K562 (cell line): ENCODE data around the gene SLC19A2. TPM values are rescaled to one million over a fixed set of nuclear protein-coding genes. Genes with fewer than 3 reads are reported as not detected.

Source experiments
- CEBPB ChIP-seq: fragments of 450-650 bp; IDR thresholded peaks from 2 replicates; pipeline ENCODE4 v1.6.1; 2016; ENCODE audit warnings: missing genetic modification characterization, missing compliant biosample characterization
- KLF1 ChIP-seq: fragments of 450-650 bp; IDR thresholded peaks from 2 replicates; pipeline ENCODE4 v1.6.1; 2016; ENCODE audit warnings: missing genetic modification characterization, missing compliant biosample characterization
- MEF2A ChIP-seq: IDR thresholded peaks from 2 replicates; pipeline ENCODE4 v1.6.1; 2011; ENCODE audit warnings: low read depth, mild to moderate bottlenecking, low read length, moderate library complexity; ENCODE audit not compliant: control insufficient read depth
- ZNF239 ChIP-seq: fragments of 250-450 bp; sonication (Bioruptor Pico); IDR thresholded peaks from 2 replicates; pipeline ENCODE4 v1.4.0; 2020; ENCODE audit warnings: mild to moderate bottlenecking
- polyA plus RNA-seq, 8 experiments: library from polyadenylated mRNA; depleted of rRNA in 4 of 8; stranded (reverse) in 5 of 8; unstranded in 3 of 8; fragments of >200 nt; fragmentation: Nextera tagmentation in 2 of 8; fragmentation: Illumina TruSeq in 1 of 8; extraction: Ambion mirVana in 2 of 8; extraction: Trizol in 1 of 8; gene quantifications; 2 replicates each; pipeline versions ENCODE4 v1.2.1 to v1.2.3, GENCODE V29; 2011 to 2014; ENCODE audit warnings: inconsistent platforms in 1 of 8, missing spikeins in 1 of 8
- total RNA-seq, 7 experiments: library from RNA; depleted of rRNA in 6 of 7; stranded (reverse); fragments of >200 nt in 6 of 7; fragmentation: Illumina TruSeq in 2 of 7; extraction: Trizol in 2 of 7; gene quantifications; 2 replicates each; pipeline versions ENCODE4 v1.2.1 to v1.2.3, GENCODE V29; 2011 to 2021; ENCODE audit warnings: low replicate concordance in 1 of 7
- TF ChIP-seq, protein P1 (sequence below): fragments of 450-650 bp; IDR thresholded peaks from 2 replicates; pipeline ENCODE4 v1.7.1; 2018; ENCODE audit warnings: mild to moderate bottlenecking, low read depth; ENCODE audit not compliant: partially characterized antibody
- TF ChIP-seq, protein P2 (sequence below): fragments of 450-650 bp; IDR thresholded peaks from 2 replicates; pipeline ENCODE4 v1.7.0; 2016; ENCODE audit warnings: borderline replicate concordance
- TF ChIP-seq, protein P3 (sequence below), 2 experiments: fragments of 450-650 bp; formaldehyde crosslinking in 1 of 2; IDR thresholded peaks; 2 replicates each; pipeline versions ENCODE4 v1.4.0 to v1.6.1; 2014 to 2020; ENCODE audit warnings: mild to moderate bottlenecking in 2 of 2, borderline replicate concordance in 1 of 2, low read depth in 1 of 2

The SLC19A2 gene
- total and polyA plus RNA-seq, 9 of the 15 experiments (the other 6 are each of a cell fraction or from before 2014, with no cell fraction given): 7.4 to 42.8 (median 19.2) TPM

DNA sequence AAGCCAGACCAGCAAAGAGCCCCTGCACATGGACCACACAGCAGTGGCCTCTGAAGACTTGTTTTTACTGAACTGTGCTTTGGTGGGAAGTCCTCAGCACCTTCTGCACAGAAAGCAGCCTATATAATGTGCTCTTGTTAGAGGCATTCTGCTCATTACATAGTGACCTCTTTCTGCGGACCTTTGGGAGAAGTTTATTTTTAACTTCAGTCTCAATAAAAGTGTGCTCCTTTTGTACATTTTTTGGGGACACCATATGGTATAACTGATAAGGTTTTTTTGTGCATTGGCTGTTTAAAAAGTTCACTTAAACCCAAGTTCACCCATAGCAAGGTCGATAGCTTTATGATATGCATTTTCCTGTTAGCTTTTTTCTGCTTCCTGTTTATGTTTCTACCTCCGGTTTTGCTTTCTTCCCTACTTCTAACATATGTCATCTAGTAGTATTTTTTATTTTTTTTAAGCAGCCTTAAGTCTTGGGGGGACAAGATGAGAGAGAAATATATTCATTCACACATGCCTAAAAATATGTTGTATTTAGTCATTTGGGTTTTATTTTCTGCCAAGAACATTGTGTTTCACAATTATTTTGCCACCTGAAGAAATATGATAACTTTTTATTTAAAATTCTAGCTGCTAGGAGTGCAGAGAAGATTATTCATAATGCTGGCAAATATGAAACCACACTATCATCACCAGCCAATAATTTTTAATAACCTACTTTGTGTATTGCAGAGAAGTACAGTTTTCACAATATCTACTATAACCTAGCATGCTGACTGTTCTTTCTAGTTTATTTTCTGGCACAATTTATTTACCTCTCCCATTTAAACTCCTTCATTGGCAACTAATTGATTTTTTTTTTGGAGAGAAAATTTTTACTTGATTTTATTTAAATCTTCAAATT is 22.9 kb upstream of the SLC19A2 start (continued):
- TF ChIP-seq, protein P1, sequence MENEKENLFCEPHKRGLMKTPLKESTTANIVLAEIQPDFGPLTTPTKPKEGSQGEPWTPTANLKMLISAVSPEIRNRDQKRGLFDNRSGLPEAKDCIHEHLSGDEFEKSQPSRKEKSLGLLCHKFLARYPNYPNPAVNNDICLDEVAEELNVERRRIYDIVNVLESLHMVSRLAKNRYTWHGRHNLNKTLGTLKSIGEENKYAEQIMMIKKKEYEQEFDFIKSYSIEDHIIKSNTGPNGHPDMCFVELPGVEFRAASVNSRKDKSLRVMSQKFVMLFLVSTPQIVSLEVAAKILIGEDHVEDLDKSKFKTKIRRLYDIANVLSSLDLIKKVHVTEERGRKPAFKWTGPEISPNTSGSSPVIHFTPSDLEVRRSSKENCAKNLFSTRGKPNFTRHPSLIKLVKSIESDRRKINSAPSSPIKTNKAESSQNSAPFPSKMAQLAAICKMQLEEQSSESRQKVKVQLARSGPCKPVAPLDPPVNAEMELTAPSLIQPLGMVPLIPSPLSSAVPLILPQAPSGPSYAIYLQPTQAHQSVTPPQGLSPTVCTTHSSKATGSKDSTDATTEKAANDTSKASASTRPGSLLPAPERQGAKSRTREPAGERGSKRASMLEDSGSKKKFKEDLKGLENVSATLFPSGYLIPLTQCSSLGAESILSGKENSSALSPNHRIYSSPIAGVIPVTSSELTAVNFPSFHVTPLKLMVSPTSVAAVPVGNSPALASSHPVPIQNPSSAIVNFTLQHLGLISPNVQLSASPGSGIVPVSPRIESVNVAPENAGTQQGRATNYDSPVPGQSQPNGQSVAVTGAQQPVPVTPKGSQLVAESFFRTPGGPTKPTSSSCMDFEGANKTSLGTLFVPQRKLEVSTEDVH: peak; percentile 50
- TF ChIP-seq KLF1 (tag): no peak
- TF ChIP-seq MEF2A: peak; percentile 79; the same call in 1 of the 2 replicates
- TF ChIP-seq, protein P2, sequence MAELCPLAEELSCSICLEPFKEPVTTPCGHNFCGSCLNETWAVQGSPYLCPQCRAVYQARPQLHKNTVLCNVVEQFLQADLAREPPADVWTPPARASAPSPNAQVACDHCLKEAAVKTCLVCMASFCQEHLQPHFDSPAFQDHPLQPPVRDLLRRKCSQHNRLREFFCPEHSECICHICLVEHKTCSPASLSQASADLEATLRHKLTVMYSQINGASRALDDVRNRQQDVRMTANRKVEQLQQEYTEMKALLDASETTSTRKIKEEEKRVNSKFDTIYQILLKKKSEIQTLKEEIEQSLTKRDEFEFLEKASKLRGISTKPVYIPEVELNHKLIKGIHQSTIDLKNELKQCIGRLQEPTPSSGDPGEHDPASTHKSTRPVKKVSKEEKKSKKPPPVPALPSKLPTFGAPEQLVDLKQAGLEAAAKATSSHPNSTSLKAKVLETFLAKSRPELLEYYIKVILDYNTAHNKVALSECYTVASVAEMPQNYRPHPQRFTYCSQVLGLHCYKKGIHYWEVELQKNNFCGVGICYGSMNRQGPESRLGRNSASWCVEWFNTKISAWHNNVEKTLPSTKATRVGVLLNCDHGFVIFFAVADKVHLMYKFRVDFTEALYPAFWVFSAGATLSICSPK: 0 out of 2 replicates have a peak, but pooled peaks have one; percentile 43
- TF ChIP-seq, protein P3, sequence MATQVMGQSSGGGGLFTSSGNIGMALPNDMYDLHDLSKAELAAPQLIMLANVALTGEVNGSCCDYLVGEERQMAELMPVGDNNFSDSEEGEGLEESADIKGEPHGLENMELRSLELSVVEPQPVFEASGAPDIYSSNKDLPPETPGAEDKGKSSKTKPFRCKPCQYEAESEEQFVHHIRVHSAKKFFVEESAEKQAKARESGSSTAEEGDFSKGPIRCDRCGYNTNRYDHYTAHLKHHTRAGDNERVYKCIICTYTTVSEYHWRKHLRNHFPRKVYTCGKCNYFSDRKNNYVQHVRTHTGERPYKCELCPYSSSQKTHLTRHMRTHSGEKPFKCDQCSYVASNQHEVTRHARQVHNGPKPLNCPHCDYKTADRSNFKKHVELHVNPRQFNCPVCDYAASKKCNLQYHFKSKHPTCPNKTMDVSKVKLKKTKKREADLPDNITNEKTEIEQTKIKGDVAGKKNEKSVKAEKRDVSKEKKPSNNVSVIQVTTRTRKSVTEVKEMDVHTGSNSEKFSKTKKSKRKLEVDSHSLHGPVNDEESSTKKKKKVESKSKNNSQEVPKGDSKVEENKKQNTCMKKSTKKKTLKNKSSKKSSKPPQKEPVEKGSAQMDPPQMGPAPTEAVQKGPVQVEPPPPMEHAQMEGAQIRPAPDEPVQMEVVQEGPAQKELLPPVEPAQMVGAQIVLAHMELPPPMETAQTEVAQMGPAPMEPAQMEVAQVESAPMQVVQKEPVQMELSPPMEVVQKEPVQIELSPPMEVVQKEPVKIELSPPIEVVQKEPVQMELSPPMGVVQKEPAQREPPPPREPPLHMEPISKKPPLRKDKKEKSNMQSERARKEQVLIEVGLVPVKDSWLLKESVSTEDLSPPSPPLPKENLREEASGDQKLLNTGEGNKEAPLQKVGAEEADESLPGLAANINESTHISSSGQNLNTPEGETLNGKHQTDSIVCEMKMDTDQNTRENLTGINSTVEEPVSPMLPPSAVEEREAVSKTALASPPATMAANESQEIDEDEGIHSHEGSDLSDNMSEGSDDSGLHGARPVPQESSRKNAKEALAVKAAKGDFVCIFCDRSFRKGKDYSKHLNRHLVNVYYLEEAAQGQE (IDR thresholded peaks at IDR 0.05; ENCODE audit: borderline replicate concordance): peak; percentile 16; the same call in 1 of the 2 replicates
- TF ChIP-seq, protein P3 (CRISPR knock-in tag; IDR thresholded peaks at IDR 0.05; ENCODE audit: low read depth): no peak
- TF ChIP-seq ZNF239: peak; percentile 62
- peak; percentile 24; the same call in 1 of the 2 replicates for TF ChIP-seq CEBPB (tag)
